Astrocyte (in vitro differentiated cells and primary cell): ENCODE measurements around the gene BANP. TPM values are rescaled to one million over a fixed set of nuclear protein-coding genes. Genes with fewer than 3 reads are reported as not detected.
"Not testable (repeated sequence)": the region's sequence is repeated elsewhere in the genome, so short reads cannot be mapped to it uniquely, and the experiment has no call there.

Experiments
- DNase-seq: peaks from one replicate; pipeline ENCODE4 v3.0.0-alpha.2; 2010; ENCODE audit warnings: low read depth
- FAIRE-seq: peaks from 2 replicates; lab custom pipeline; 2011; peaks lifted over from hg19 to GRCh38; lab: Jason Lieb, UNC
- H2AFZ ChIP-seq: 2 replicates; pipeline ENCODE4 v1.6.0; 2012; ENCODE audit warnings: low read depth, low read length, inconsistent platforms
- H3K27ac ChIP-seq: 2 replicates; pipeline ENCODE4 v1.5.1; 2011; ENCODE audit warnings: low read depth, low read length, inconsistent platforms
- H3K27me3 ChIP-seq: 2 replicates; pipeline ENCODE4 v1.6.0; 2011; ENCODE audit warnings: low read length, inconsistent platforms; ENCODE audit not compliant: insufficient read depth
- H3K36me3 ChIP-seq: 2 replicates; pipeline ENCODE4 v1.5.1; 2011; ENCODE audit warnings: low read length, inconsistent platforms; ENCODE audit not compliant: insufficient read depth
- H3K4me1 ChIP-seq: 2 replicates; pipeline ENCODE4 v1.5.1; 2011; ENCODE audit warnings: low read length, inconsistent platforms; ENCODE audit not compliant: insufficient read depth
- H3K4me2 ChIP-seq: 2 replicates; pipeline ENCODE4 v1.6.0; 2012; ENCODE audit warnings: low read length, inconsistent platforms
- H3K4me3 ChIP-seq: 2 replicates; pipeline ENCODE4 v1.5.1; 2011; ENCODE audit warnings: low read depth, mild to moderate bottlenecking, low read length, inconsistent platforms; ENCODE audit not compliant: insufficient read depth
- H3K79me2 ChIP-seq: 2 replicates; pipeline ENCODE4 v1.6.0; 2012; ENCODE audit warnings: mild to moderate bottlenecking, low read length, inconsistent platforms; ENCODE audit not compliant: insufficient read depth
- H3K9ac ChIP-seq: 2 replicates; pipeline ENCODE4 v1.6.0; 2012; ENCODE audit warnings: mild to moderate bottlenecking, low read length, inconsistent platforms
- H3K9me3 ChIP-seq: 2 replicates; pipeline ENCODE4 v1.5.1; 2012; ENCODE audit warnings: low read depth, mild to moderate bottlenecking, low read length, inconsistent platforms; ENCODE audit not compliant: insufficient read depth
- H4K20me1 ChIP-seq: 2 replicates; pipeline ENCODE4 v1.6.0; 2012; ENCODE audit warnings: low read length, inconsistent platforms; ENCODE audit not compliant: insufficient read depth
- H3K27ac Mint-ChIP-seq: one replicate; pipeline ENCODE4 v1.8.0; 2021; ENCODE audit warnings: mild to moderate bottlenecking, mixed read lengths; ENCODE audit not compliant: unreplicated experiment
- H3K27me3 Mint-ChIP-seq: one replicate; pipeline ENCODE4 v1.8.0; 2021; ENCODE audit warnings: low read depth, mixed read lengths; ENCODE audit not compliant: unreplicated experiment
- H3K36me3 Mint-ChIP-seq: one replicate; pipeline ENCODE4 v1.8.0; 2021; ENCODE audit warnings: low read depth, mixed read lengths; ENCODE audit not compliant: unreplicated experiment
- H3K4me1 Mint-ChIP-seq: one replicate; pipeline ENCODE4 v1.8.0; 2021; ENCODE audit warnings: low read depth, mixed read lengths; ENCODE audit not compliant: unreplicated experiment
- H3K4me3 Mint-ChIP-seq: one replicate; pipeline ENCODE4 v1.8.0; 2021; ENCODE audit warnings: mild to moderate bottlenecking, moderate library complexity, mixed read lengths; ENCODE audit not compliant: unreplicated experiment
- H3K9me3 Mint-ChIP-seq: one replicate; pipeline ENCODE4 v1.8.0; 2021; ENCODE audit warnings: mild to moderate bottlenecking, mixed read lengths; ENCODE audit not compliant: unreplicated experiment
- CTCF ChIP-seq: IDR thresholded peaks from 2 replicates; pipeline ENCODE4 v1.5.1; 2011; ENCODE audit warnings: low read depth, mild to moderate bottlenecking, inconsistent platforms, low read length, moderate library complexity; ENCODE audit not compliant: insufficient read depth
- EZH2 ChIP-seq: IDR thresholded peaks from 2 replicates; pipeline ENCODE4 v1.6.1; 2012; ENCODE audit warnings: mild to moderate bottlenecking, low read length, inconsistent platforms; ENCODE audit not compliant: insufficient read depth
- total RNA-seq: library from RNA; stranded (reverse); gene quantifications from 2 replicates; pipeline ENCODE4 v1.2.1, GENCODE V29; 2021

BANP gene
- total RNA-seq, 1 donor from 2014 or later: 28.9 TPM

DNA sequence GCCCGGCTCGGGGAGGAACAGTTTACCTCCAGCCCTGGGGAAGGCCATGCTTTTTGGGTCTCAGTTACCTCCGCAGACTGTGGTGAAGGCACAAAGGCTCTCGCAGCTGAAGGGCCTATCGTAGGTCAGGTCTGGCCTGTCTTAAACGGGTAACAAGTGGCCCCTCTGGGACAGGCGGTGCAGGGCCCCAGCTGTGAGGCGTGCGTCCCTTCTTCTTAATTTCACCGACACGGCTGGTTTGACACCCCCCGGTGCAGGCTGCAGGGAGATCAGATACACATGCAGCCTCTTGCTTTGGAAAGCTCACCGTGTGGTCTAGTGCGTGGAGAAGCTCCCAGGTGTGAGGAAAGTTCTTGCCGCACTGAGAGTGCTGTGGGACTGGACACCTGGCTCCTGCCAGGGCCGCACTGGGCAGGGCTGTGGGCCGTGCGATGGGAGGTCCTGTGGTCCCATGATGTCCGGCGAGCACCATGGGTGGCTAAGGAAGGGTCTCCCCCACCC lies 162.4 kb downstream of the BANP start:
- Mint-ChIP-seq H3K9me3 (no peaks in the 10 kb centered on the region), H3K36me3 (peaks cover 2% of the 10 kb centered on the region), H3K27me3 (peaks cover 33% of the 10 kb centered on the region), H3K4me1 (peaks cover 5% of the 10 kb centered on the region), H3K4me3 (no peak overlapping the region), H3K27ac (no peak overlapping the region)
- Histone ChIP-seq H3K27me3 (no peaks in the 10 kb centered on the region), H3K79me2 (no peaks in the 10 kb centered on the region), H3K4me1 (peaks cover 11% of the 10 kb centered on the region), H3K27ac (no peak overlapping the region), H3K4me3 (no peak overlapping the region), H3K36me3 (no peaks in the 10 kb centered on the region), H3K9ac (no peak overlapping the region), H2AFZ (no peak overlapping the region), H3K4me2 (no peak overlapping the region), H4K20me1 (no peaks in the 10 kb centered on the region), H3K9me3 (no peaks in the 10 kb centered on the region)
- no peak for TF ChIP-seq EZH2
- TF ChIP-seq CTCF: no peak
- no peak for FAIRE-seq
- DNase-seq: no peak

DNA sequence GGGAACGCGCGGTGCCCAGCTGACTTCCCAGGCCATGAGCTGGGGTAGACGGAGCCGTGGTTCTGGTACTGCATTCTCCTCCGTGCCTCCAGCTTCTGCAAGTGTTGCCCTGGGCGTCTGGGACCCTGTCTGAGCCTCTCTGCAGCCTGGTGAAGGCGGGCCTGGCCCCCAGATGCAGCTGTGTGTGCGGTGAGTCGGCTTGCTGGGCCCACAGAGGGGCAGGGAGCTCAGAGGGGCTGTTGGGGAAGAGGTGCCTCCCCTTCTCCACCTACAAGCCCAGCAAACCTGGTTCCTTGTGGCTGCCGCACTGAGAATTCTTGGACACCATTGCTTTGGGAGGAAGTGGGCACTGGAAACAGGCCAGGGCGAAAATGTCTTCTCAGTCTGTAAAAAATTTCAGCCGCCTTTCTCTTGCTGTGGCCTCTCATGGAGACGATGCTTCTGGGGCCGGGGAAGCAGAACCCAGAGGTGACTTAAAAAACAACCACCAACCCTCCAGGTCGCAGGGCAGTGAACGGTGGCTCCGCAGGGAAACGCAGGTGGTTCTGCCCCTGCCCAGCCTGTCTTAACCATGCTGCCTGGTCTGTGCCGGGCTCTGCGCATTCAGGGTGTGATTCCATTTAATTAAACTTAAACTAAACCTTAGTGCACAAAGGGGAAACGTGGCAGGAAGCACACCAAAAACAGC lies 163.5 kb downstream of the BANP start:
- not testable (repeated sequence) for H3K4me3 ChIP-seq, H3K9me3 ChIP-seq, H3K9ac ChIP-seq, H3K9me3 Mint-ChIP-seq, H3K27ac Mint-ChIP-seq, FAIRE-seq, H3K36me3 ChIP-seq, H4K20me1 ChIP-seq, H3K4me3 Mint-ChIP-seq, H3K27ac ChIP-seq, H3K36me3 Mint-ChIP-seq, DNase-seq, H3K4me2 ChIP-seq, H3K79me2 ChIP-seq, H2AFZ ChIP-seq, H3K27me3 ChIP-seq
- Mint-ChIP-seq H3K27me3 (peaks cover 28% of the 10 kb centered on the region), H3K4me1 (peaks cover 13% of the 10 kb centered on the region)
- peaks cover 12% of the 10 kb centered on the region for H3K4me1 ChIP-seq

DNA sequence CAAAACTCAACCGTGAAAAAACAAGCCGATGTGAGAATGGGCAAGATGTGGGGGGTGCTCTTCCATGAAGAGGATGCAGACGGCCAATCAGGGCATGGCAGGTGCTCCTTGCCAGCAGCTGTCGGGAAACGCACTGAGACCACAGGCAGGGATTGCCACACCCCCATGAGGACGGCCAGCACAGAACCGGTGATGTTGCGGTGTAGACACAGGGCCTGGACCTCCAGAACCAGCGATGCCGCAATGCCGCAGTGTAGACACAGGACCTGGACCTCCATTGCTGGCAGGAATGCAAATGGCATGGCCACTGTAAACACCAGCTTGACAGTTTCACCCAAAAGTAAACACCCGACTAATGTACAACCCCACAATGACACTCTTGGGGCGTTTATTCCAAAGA lies 164.9 kb downstream of the BANP start:
- H3K27me3 ChIP-seq: no peaks in the 10 kb centered on the region
- H3K4me3 ChIP-seq: no peak overlapping the region
- no peaks in the 10 kb centered on the region for H3K9me3 ChIP-seq
- H3K4me1 ChIP-seq: peaks cover 6% of the 10 kb centered on the region
- H3K4me2 ChIP-seq: no peak overlapping the region
- Mint-ChIP-seq H3K9me3 (no peaks in the 10 kb centered on the region), H3K27me3 (peaks cover 22% of the 10 kb centered on the region), H3K4me3 (no peak overlapping the region), H3K27ac (no peak overlapping the region), H3K36me3 (no peaks in the 10 kb centered on the region), H3K4me1 (peaks cover 13% of the 10 kb centered on the region)
- no peak for TF ChIP-seq CTCF
- no peak for TF ChIP-seq EZH2
- FAIRE-seq (no peak), DNase-seq (no peak)
- H2AFZ ChIP-seq: no peak overlapping the region
- H4K20me1 ChIP-seq: no peaks in the 10 kb centered on the region
- H3K9ac ChIP-seq: no peak overlapping the region
- H3K36me3 ChIP-seq: no peaks in the 10 kb centered on the region
- no peaks in the 10 kb centered on the region for H3K79me2 ChIP-seq
- no peak overlapping the region for H3K27ac ChIP-seq
